Measurements from ENCODE around the gene CRADD.
"Not testable (repeated sequence)": the region's sequence is repeated elsewhere in the genome, so short reads cannot be mapped to it uniquely, and the experiment has no call there.

The CRADD gene

DNA sequence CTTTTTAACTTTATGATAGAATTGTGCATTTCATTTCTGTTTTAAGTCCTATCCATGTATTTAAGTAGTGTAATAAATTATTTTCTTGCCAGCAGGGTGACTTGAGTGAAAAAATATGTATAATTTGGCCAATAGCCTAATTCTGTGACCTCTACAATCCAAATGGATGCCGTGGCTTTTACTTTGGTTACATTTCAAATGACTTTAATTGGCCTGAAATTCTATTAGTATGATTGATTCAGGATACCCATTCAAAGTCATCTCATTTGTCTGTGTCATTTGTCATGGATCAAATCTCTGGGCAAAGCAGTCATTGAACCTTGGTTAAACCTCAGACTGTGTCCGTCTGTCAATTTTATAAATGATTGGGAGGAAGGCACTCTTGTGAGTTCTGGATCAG, 29.6 kb downstream of the CRADD start:
- DNase-seq (ENCODE audit: low read depth): no peak

DNA sequence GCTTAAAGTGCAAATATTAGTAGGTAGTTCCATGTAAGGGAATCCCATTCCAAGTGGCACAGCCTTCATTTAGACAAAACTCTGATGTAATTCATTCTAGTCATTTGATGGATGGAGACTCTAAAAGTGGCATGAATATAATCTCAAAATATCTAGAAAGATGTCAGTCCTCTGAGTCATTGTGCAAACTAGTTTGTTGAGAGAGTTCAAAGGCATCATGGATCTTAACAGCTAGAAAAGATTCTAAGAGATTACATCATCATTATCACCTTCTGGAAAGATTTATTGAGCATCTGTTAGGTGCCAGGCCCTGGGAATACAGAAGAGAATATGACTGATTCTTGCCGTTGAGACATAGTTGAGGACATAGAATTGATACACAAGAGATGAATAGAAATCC, 30.7 kb downstream of the CRADD start:
- peak; percentile 31 for DNase-seq (ENCODE audit: low read depth)

DNA sequence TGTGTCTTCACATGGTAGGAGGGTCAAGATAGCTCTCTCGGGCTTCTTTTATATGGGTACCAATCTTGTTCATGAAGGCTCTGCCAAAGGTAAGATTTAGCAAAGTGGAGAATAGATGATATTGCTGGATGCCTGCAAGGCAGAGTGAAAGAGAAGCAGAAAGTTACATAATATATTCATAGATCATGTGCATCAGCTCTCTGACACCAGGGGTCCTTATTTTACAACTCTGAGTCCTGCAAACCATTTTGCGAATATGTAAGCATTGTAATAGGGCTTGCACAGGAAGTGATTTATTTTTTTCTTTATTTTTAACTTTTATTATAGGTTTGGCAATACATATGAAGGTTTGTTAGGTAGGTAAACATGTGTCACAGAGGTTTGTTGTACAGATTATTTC, 31.8 kb downstream of the CRADD start:
- no peak for DNase-seq (ENCODE audit: low read depth)

DNA sequence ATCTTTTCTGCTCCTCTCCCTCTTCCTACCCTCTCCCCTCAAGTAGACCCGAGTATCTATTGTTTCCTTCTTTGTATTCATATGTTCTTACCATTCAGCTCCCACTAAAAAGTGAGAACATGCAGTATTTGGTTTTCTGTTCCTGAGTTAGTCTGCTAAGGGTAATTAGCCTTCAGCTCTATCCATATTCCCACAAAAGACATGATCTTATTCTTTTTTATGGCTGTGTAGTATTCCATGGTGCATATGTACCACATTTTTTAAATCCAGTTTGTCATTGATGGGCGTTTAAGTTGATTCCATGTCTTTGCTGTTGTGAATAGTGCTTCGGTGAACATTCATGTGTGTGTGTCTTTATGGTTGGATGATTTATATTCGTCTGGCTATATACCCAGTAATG, 32.2 kb downstream of the CRADD start:
- no peak for DNase-seq (ENCODE audit: low read depth)

DNA sequence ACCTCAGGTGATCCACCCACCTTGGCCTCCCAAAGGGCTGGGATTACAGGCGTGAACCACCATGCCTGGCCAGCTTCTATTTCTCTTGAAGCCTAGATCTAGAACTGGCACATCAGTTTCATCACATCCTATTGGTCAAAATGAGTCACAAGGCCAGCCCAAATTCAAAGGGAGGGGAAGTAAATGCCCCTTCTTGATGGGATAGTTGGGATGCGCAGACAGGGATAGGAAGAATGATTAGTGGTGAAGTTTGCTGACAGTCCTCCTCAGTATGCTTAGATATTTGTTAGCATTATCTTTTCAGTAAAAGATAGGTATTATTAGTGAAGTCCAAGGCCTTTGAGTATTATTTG, 33.4 kb downstream of the CRADD start:
- DNase-seq (ENCODE audit: low read depth): no peak

DNA sequence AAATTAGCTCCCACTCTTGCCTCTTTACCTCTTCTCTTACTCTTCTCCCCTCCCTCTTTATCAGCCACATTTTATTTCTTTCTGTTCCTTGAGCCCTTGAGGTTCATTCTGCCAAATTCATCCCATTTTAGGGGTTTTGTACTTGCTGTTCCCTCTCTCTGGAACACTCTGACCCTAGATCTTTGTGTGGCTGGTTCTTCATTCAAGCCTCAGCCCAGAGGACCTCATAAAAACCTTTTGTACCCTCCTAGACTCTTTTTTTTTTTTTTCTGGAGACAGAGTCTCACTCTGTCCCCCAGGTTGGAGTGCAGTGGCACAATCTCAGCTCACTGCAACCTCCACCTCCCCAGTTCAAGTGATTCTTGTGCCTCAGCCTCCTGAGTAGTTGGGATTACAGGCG, 34.3 kb downstream of the CRADD start:
- not testable (repeated sequence) for DNase-seq (ENCODE audit: low read depth)

DNA sequence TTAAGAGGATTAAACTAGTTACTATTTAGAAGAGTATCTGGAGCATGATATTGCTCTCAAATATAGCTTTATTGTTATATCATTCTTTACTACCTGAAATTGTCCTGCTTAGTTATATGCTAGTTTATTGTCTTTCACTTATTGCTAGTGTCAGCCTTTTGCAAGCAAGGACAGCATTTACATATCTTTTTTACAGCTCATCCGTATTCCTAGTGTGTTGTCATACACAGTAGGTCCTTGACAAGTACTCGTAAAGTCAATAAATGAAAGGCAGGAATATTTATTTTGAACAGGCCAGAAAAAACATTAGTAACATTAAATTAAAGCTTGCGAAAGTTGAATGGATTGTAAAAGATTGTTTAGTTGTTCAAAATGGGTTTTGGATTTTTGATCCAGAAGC, 35.0 kb downstream of the CRADD start:
- DNase-seq (ENCODE audit: low read depth): no peak

DNA sequence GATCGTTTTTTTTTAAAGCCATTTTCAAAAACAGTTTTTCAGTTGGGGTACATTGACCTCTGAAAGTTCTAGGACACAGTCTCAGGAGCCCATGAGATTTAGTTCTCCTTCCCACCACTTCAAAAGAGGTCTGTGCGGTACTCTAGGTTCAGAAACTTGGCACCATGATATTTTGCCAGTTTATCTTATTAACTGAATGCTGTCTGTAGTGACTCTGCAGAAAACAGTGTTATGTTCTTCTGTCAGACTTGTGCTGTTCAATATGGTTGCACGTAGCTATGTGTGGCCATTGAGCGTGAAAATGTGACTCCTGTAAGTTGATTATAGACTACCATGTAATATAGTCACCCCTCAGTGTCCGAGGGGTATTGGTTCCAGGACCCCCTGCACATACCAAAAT, 35.9 kb downstream of the CRADD start:
- no peak for DNase-seq (ENCODE audit: low read depth)

DNA sequence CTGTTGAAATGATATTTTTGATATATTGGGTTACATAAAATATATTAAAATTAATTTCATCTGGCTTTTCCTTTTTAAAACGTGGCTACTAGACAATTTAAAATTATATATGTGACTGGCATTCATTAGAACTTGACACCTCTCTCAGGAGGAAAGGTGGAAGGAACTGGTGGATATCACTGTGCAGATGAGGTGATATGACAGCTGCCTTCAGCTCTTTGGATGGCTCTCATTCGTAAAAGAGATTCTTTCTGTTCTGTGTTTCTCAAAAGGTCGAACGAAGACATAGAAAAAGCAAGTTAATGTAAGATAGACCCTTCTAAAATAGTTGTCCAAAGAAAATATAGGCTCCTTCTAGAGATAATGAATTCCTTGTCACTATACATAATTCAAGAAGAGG, 36.6 kb downstream of the CRADD start:
- DNase-seq (ENCODE audit: low read depth): no peak

DNA sequence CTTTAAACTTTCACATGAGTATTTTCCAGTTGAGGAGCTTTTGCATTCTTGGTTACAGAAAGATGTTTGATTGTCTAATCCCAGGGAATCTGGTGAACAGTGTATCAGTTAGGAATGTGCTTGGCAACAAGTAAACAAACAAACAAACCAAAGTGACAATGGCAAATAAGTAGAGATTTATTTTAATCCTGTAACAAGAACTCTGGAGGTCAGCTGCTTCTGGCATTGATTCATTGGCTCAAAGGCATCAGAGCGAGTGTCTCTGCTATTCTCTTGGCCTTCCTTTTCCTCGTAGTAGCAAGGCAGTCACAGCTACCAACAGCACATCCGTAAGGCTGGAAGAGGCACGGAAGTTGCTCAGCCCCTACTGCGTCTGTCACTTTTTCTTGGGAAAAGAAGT, 37.2 kb downstream of the CRADD start:
- peak; percentile 51 for DNase-seq (ENCODE audit: low read depth)

DNA sequence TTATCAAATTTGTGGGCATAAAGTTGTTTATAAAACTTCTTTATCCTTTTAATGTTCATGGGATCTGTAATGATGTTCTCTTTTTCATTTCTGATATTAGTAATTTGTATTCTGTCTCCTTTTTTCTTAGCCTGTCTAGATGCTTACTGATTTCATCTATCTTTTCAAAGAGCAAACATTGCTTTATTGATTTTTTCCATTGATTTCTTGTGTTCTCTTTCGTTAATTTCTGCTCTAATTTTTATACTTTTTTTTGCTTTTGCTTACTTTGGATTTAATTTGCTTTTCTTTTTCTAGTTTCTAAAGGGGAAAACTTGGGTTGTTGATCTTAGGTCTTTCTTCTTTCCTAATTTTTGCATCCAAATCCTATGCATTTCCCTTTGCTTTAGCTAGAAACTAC, 42.5 kb downstream of the CRADD start:
- DNase-seq (ENCODE audit: low read depth): no peak

DNA sequence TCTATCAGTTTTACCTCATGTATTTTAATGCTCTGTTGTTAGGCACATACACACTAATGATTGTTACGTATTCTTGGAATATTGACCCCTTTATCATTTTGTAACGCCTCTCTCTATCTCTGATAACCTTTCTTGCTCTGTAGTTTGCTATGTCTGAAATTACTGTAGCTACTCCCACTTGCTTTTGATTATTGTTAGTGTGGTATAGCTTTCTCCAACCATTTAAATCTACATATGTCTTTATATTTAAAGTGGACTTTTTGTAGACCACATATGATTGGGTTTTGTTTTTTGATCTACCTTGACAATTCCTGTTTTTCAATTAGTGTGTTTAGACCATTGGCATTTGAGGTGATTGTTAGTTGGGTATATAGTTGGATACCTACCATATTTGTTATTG, 43.4 kb downstream of the CRADD start:
- DNase-seq (ENCODE audit: low read depth): no peak

DNA sequence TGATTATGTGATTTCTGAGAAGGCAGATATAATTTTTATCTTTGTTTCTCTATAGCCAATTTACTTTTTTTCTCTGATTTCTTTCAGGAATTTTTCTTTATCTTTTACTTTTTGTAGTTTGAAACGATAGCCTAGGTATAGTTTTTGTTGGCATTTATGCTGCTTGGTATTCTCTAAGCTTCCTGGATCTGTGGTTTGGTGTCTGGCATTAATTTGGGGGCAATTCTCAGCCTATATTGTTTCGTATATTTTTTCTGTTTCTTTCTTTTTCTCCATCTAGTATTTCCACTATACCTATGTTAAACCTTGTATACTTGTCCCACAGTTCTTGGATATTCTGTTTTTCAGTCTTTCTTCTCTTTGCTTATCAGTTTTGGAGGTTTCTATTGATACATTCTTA, 45.0 kb downstream of the CRADD start:
- DNase-seq (ENCODE audit: low read depth): no peak

DNA sequence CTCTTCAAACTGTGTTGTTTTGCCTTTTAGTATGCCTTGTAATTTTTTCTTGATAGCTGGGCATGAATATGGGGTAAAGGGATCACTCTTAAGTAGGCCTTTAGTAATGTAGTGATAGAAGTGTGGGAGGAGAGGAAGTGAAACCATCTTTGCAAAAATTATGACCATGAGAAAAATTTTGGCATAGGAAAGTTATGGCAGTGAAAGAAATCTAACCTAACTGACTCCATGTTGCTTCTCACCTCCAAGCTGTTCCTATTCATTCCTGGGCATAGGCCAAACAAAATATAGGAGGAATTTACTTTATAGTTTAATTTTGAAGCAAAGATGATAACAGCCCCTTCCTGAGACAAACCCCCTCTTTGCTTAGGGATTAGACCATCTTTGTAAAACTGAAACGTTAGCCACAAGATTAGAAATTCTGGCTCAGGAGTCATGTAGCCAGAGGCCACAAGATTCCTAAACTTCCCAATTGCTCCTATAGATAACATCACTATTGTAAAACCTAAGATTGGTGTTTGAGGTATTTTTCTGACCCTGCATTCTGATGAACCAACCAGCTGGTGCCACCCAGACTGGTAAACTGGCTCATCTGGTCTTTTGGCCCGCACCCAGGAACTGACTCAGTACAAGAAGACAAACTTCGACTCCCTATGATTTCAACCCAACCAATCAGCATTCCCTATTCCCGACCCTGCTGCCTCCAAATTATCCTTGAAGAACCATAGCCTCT, 45.8 kb downstream of the CRADD start:
- DNase-seq (ENCODE audit: low read depth): no peak

DNA sequence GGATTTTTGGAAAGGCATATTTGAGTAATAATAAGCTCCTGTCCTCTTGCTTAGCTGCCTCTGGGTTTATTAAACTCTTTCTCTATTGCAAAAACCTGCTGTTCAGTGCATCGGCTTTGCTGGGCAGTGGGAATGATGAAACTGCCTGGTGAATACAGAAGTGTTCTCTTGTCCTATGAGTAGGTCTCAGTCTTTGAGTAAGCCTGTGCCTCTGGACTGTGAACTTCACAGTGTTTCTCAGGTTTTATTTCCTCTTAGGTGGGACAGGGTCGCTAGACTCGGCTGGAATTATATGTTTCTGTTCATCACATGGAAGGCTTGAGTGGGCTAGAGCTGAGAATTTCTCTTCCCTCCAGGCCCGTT, 46.4 kb downstream of the CRADD start:
- DNase-seq (ENCODE audit: low read depth): no peak

DNA sequence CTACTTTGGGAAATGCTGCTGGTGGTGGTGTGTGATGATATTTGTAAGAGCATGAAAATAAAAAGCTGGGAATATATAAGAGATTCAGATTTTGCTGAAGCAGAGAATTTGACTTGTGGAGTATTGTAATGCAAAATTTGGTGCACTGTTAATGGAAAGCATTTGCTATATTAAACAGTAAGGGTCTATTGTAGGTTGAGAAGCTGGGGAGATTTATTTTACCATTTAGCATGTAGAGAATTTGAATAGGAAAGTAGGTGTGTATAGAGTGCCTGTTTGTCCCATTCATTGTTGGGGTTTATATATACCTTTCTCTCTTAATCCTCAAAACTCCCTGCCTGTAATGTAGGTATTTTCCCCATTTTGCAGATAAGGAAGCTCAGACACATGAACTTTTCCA, 48.4 kb downstream of the CRADD start:
- DNase-seq (ENCODE audit: low read depth): no peak

DNA sequence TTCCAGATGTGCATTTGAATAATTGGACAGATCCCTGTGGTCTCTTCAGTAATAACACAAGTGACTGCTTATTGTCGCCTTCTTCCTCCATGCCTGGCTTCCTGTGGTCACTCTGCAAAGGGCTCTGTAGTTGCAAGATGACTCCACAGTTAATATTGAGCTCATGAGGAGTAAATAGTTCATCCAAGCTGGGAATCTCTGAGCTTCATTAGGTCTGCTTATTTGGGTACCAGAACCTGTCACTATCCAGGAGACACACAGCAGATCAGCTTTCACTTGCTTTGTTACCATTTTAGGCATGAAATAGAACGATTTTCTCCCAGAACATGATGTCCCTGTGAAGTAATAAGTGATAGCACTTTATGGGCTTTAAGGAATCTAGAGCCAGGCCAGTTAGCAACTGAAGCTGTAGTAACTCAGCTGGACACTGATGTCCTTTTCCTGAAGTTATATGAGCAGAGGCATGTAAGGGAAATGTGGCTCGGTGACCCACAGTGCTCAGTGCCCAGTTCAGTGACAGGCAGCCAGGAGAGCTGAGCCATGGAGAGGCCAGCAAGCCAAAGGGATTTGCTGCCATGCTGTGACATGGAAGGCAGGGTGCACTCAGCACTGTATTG, 50.1 kb downstream of the CRADD start:
- no peak for DNase-seq (ENCODE audit: low read depth)

DNA sequence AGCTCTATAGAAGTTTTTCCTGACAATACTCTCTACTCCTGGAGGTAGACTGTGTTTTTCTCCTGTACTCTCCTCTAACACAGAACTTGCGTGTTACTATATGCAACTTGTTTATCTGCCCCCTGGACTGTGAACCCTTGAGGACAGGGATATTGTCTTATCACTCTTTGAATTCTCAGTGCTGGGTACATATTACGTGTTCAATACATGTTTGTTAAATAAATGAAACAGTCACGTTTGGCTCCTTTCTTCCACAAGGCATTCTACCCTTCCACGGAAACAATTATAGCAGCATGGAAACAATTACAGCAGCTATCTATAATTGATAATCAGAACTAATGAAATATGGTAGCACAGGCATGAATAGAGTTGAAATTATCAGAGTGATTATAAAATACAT, 50.7 kb downstream of the CRADD start:
- no peak for DNase-seq (ENCODE audit: low read depth)

DNA sequence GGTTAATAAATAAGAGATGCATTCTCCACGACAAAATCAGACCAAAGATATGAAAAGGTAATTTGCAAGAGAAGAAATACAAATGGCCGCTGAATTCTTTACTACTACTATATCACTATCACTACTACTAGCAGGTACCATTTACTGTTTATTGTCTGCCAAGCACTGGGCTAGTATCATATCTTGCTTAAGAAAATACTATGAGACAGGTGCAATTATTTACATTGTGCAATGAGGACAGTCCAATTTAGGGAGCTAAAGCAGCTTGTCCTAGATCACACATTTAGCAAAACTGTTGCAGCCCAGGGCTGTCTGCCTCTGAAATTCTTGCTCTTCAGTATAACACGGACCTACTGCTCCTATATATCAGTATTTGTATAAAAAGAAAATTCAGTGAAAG, 52.8 kb downstream of the CRADD start:
- DNase-seq (ENCODE audit: low read depth): no peak

DNA sequence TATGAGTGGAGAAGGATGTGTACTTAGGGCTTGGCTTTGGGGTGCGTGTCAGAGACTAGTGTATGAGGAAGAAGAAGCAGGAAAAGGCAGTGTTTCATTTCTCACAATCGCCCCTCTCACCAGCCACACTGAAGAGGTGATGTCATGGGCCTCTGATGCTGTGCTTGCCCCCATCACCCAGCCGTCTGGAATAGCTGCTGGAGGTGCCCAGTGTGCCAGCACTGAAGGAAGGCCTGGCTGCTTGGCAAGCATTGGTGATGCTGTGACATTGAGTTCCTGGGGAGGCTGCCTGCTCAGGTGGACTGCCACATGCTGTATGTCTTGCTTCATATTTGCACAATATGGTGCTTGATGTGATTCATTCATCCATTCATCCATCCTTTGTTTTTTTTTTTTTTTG, 56.2 kb downstream of the CRADD start:
- no peak for DNase-seq (ENCODE audit: low read depth)

DNA sequence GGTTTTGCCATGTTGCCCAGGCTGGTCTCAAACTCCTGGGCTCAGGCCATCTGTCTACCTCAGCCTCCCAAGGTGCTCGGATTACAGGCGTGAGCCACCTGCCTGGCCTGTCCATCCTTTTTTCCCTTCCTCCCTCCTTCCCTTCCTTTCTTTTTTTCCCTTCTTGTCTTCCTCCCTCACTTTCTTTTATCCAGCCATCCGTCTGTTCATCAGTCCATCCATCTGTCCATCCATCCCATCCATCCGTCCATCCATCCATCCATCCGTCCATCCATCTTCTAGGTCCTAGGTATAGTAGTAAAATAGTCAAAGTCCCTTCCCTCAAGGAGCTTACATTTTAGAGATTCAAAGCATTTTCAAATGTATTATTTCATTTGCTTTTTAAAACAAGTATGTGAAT, 56.8 kb downstream of the CRADD start:
- DNase-seq (ENCODE audit: low read depth): no peak

DNA sequence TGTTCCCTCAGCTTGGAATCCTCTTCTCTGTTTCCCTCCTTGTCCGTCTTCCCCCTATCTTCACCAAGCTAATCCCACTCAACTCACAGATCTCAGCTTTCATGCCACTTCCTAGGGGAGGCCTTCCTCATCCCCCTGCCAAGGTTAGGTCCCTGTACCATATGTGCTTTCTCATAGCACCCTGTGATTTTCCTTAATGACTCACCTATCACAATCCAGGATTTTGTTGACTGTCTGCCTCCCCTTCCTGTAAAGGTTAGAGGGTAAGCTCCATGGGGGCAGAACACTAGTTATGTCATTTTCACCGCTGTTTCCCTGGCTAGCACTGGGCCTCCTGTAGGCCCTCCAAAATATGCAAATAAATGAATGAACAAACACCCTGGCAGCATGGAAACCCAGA, 57.6 kb downstream of the CRADD start:
- DNase-seq (ENCODE audit: low read depth): no peak

DNA sequence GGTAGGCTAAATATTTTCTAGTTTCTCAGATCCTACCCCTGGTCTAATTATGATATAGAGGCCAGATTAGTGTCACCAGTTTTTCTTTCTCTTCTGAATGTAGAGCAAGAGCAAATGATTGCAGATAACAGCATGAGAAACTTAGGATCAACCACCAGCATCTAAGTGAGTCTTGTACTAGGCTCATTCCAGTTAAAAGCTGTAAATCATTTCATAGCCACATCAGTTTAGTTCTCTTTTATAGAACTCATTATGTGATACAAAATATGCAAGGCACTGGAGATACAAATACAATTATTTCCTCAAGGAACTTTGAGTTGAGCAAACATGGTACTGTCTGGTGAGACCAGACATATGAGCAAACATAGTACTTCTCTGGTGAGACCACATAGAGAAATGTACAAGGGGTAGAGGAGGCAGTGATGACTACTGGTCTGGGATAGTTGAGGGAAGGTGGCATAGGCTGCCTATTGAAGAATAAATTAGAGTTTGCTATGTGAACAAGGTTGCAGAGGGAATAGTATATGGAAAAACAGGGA, 59.5 kb downstream of the CRADD start:
- no peak for DNase-seq (ENCODE audit: low read depth)
